Stimulated activated CD8-positive, alpha-beta memory T cell treated with anti-CD3 and anti-CD28 coated beads, Interleukin-4, amount 100 ng/mL, for 24 hours (primary cell): Measurements from ENCODE around the gene DNAJC4.

Source experiments
- DNase-seq: peaks from one replicate; pipeline ENCODE4 v3.0.0-alpha.2; 2020; ENCODE audit warnings: low read depth

Gene DNAJC4

GRCh38 chr11:64208796-64209562, 21.4 kb upstream of the DNAJC4 start:
- DNase-seq, result no peak

GRCh38 chr11:64209563-64209843, 20.8 kb upstream of the DNAJC4 start:
- no peak for DNase-seq

- DNase-seq, result no peak
Measured at GRCh38 chr11:64210301-64211020, 19.9 kb upstream of the DNAJC4 start.

- DNase-seq, result no peak
Measured at GRCh38 chr11:64211181-64211872, 19.0 kb upstream of the DNAJC4 start.

GRCh38 chr11:64216879-64217278, 13.5 kb upstream of the DNAJC4 start:
- no peak for DNase-seq

- DNase-seq, result no peak
Measured at GRCh38 chr11:64218628-64219353, 11.6 kb upstream of the DNAJC4 start.

GRCh38 chr11:64219354-64219684, 11.0 kb upstream of the DNAJC4 start:
- no peak for DNase-seq

GRCh38 chr11:64219755-64220154, 10.6 kb upstream of the DNAJC4 start:
- no peak for DNase-seq

GRCh38 chr11:64220271-64220670, 10.1 kb upstream of the DNAJC4 start:
- DNase-seq, result no peak

- no peak for DNase-seq
Measured at GRCh38 chr11:64220798-64221197, 9.6 kb upstream of the DNAJC4 start.

- DNase-seq, result no peak
Measured at GRCh38 chr11:64222651-64223000, 7.7 kb upstream of the DNAJC4 start.

GRCh38 chr11:64223001-64223651, 7.2 kb upstream of the DNAJC4 start:
- DNase-seq, result no peak

- DNase-seq, result no peak
Measured at GRCh38 chr11:64224151-64224890, 6.0 kb upstream of the DNAJC4 start.

- no peak for DNase-seq
Measured at GRCh38 chr11:64224891-64225607, 5.3 kb upstream of the DNAJC4 start.

GRCh38 chr11:64225608-64226506, 4.5 kb upstream of the DNAJC4 start, which contains the start of the genes NUDT22 and TRPT1:
Gene NUDT22, plus strand, starts transcription at chr11:64226274. Its CDS starts 379 bp downstream, at chr11:64226653.
Gene TRPT1, minus strand, starts transcription at chr11:64226186. Its CDS starts 326 bp downstream, at chr11:64225860.
- peak; percentile 93 for DNase-seq

GRCh38 chr11:64226507-64227051, 3.8 kb upstream of the DNAJC4 start:
- DNase-seq, result no peak

- DNase-seq, result no peak
Measured at GRCh38 chr11:64227405-64227956, 2.9 kb upstream of the DNAJC4 start.

GRCh38 chr11:64229090-64229743, 1.1 kb upstream of the DNAJC4 start:
- no peak for DNase-seq
